ENCODE data around the gene ACTR8.

- no peak for TF ChIP-seq CTCF (IDR thresholded peaks at IDR 0.05)
- no peak for TF ChIP-seq EZH2 (IDR thresholded peaks at IDR 0.05)
- no peak for TF ChIP-seq EZH2phosphoT487 (IDR thresholded peaks at IDR 0.05)
Measured at GRCh38 chr3:53902067-53902466, 20.1 kb upstream of the ACTR8 start.
